ENCODE results near the gene RASA2. TPM values are rescaled to one million over a fixed set of nuclear protein-coding genes. Genes with fewer than 3 reads are reported as not detected.

RASA2 gene
- total RNA-seq, 1 experiment from 2014 or later, result 14.5 TPM

GRCh38 chr3:141506071-141506470 is 19.2 kb downstream of the RASA2 start:
- TF ChIP-seq TCF7L2 (IDR thresholded peaks at IDR 0.05; ENCODE audit: low read depth, low read length), result no peak
- TF ChIP-seq REST (IDR thresholded peaks at IDR 0.05; ENCODE audit: insufficient read depth in 1 of 2, low read depth in 2 of 2, low read length in 1 of 2), result no peak
- TF ChIP-seq SIN3A (IDR thresholded peaks at IDR 0.05; ENCODE audit: borderline replicate concordance, insufficient read depth, low read depth, low read length), result no peak
- no peak for TF ChIP-seq CTCF (IDR thresholded peaks at IDR 0.05)
- TF ChIP-seq POLR2AphosphoS5 (IDR thresholded peaks at IDR 0.05; ENCODE audit: low read depth, low read length), result no peak
- no peak for DNase-seq (ENCODE audit: low read depth, low spot score)
- Histone ChIP-seq H3K27ac (ENCODE audit: low read length) (no peak overlapping the region), H3K27me3 (ENCODE audit: control insufficient read depth, insufficient read depth, low read length) (no peaks in the 10 kb centered on the region), H3K4me3 (ENCODE audit: low read depth in 2 of 2, low read length in 2 of 2) (no peak overlapping the region), H3K36me3 (ENCODE audit: control insufficient read depth, insufficient read depth, low read length) (no peaks in the 10 kb centered on the region), H3K9me3 (ENCODE audit: control insufficient read depth, insufficient read depth, low read depth, low read length) (no peaks in the 10 kb centered on the region), H3K4me1 (ENCODE audit: control insufficient read depth, insufficient read depth, low read length) (no peaks in the 10 kb centered on the region)
- ATAC-seq, result no peak
- CTCF ChIA-PET, result no interaction called here
- intact Hi-C loops (cut with micrococcal nuclease; ENCODE audit: unreplicated experiment) (no loop called here), in situ Hi-C loops (cut with HindIII; ENCODE audit: low pct_unique_long_range_greater_than_20kb, low sequenced_read_pairs) (no loop called here)
- BruUV-seq (replicated peaks), result no TSS peak
- POLR2A ChIA-PET, result no interaction called here

GRCh38 chr3:141507392-141508066 is 20.7 kb downstream of the RASA2 start:
- POLR2A ChIA-PET, result interaction anchor here (0.7 kb wide), 1 partner anchor 21 kb away, joined by 4 read pairs; no protein-coding TSS in a partner anchor
- intact Hi-C loops (cut with micrococcal nuclease; ENCODE audit: unreplicated experiment) (no loop called here), in situ Hi-C loops (cut with HindIII; ENCODE audit: low pct_unique_long_range_greater_than_20kb, low sequenced_read_pairs) (no loop called here)
- DNase-seq (ENCODE audit: low read depth, low spot score) (no peak), ATAC-seq (no peak)
- Histone ChIP-seq H3K27ac (ENCODE audit: low read length) (no peak overlapping the region), H3K36me3 (ENCODE audit: control insufficient read depth, insufficient read depth, low read length) (no peaks in the 10 kb centered on the region), H3K27me3 (ENCODE audit: control insufficient read depth, insufficient read depth, low read length) (no peaks in the 10 kb centered on the region), H3K4me3 (ENCODE audit: low read depth in 2 of 2, low read length in 2 of 2) (no peak overlapping the region), H3K4me1 (ENCODE audit: control insufficient read depth, insufficient read depth, low read length) (no peaks in the 10 kb centered on the region), H3K9me3 (ENCODE audit: control insufficient read depth, insufficient read depth, low read depth, low read length) (no peaks in the 10 kb centered on the region)
- TF ChIP-seq REST (IDR thresholded peaks at IDR 0.05; ENCODE audit: insufficient read depth in 1 of 2, low read depth in 2 of 2, low read length in 1 of 2) (no peak), TCF7L2 (IDR thresholded peaks at IDR 0.05; ENCODE audit: low read depth, low read length) (no peak), SIN3A (IDR thresholded peaks at IDR 0.05; ENCODE audit: borderline replicate concordance, insufficient read depth, low read depth, low read length) (no peak), POLR2AphosphoS5 (IDR thresholded peaks at IDR 0.05; ENCODE audit: low read depth, low read length) (no peak), CTCF (IDR thresholded peaks at IDR 0.05) (no peak)
- CTCF ChIA-PET, result no interaction called here
- BruUV-seq (replicated peaks), result no TSS peak
